OCI-LY1 (cell line): ENCODE measurements around the gene CACNB1.

Experiments
- H2AFZ ChIP-seq: fragments of 200-600 bp; sonication (generic), shearing (Covaris generic); 2 replicates; pipeline ENCODE4 v1.6.0; 2014; ENCODE audit warnings: antibody characterized with exemption, mild to moderate bottlenecking, low read length
- H3F3A ChIP-seq: fragments of 200-600 bp; sonication (generic), shearing (Covaris generic); 2 replicates; pipeline ENCODE4 v1.6.0; 2014; ENCODE audit warnings: mild to moderate bottlenecking, antibody characterized with exemption, low read length, moderate library complexity; ENCODE audit not compliant: insufficient read depth
- H3K27ac ChIP-seq: fragments of 200-600 bp; sonication (generic); 2 replicates; pipeline ENCODE4 v1.5.1; 2014; ENCODE audit warnings: low read length, mixed run types, mild to moderate bottlenecking, low read depth; ENCODE audit not compliant: poor library complexity, severe bottlenecking
- H3K27me3 ChIP-seq: fragments of 200-600 bp; sonication (generic); 2 replicates; pipeline ENCODE4 v1.6.0; 2014; ENCODE audit warnings: antibody characterized with exemption, mild to moderate bottlenecking, low read length, moderate library complexity; ENCODE audit not compliant: insufficient read depth
- H3K36me3 ChIP-seq: fragments of 200-600 bp; sonication (generic); 2 replicates; pipeline ENCODE4 v1.6.1; 2014; ENCODE audit warnings: mild to moderate bottlenecking, antibody characterized with exemption, low read length, moderate library complexity, mixed read lengths; ENCODE audit not compliant: insufficient read depth
- H3K4me1 ChIP-seq: fragments of 200-600 bp; sonication (generic); 2 replicates; pipeline ENCODE4 v1.5.1; 2014; ENCODE audit warnings: mild to moderate bottlenecking, low read length, moderate library complexity; ENCODE audit not compliant: insufficient read depth, severe bottlenecking
- H3K4me2 ChIP-seq: fragments of 200-600 bp; sonication (generic), shearing (Covaris generic); 2 replicates; pipeline ENCODE4 v1.6.1; 2014; ENCODE audit warnings: low read length
- H3K4me3 ChIP-seq: fragments of 200-600 bp; sonication (generic); 2 replicates; pipeline ENCODE4 v1.5.1; 2014; ENCODE audit warnings: low read length, low read depth, mild to moderate bottlenecking, mixed read lengths; ENCODE audit not compliant: poor library complexity, severe bottlenecking
- H3K79me2 ChIP-seq: fragments of 200-600 bp; shearing (Covaris generic); 2 replicates; pipeline ENCODE4 v1.6.1; 2016; ENCODE audit warnings: mixed run types, low read length, mixed read lengths; ENCODE audit not compliant: insufficient read depth
- H3K9ac ChIP-seq: fragments of 200-600 bp; sonication (generic), shearing (Covaris generic); 2 replicates; pipeline ENCODE4 v1.6.1; 2014; ENCODE audit warnings: mild to moderate bottlenecking, low read length, mixed read lengths
- H3K9me2 ChIP-seq: fragments of 200-600 bp; sonication (generic), shearing (Covaris generic); 2 replicates; pipeline ENCODE4 v1.6.1; 2014; ENCODE audit warnings: low read depth, mild to moderate bottlenecking, low read length, mixed read lengths
- H3K9me3 ChIP-seq: fragments of 200-600 bp; shearing (Covaris generic); 2 replicates; pipeline ENCODE4 v1.6.1; 2014; ENCODE audit warnings: low read length, mixed read lengths
- H4K20me1 ChIP-seq: fragments of 200-600 bp; sonication (generic), shearing (Covaris generic); 2 replicates; pipeline ENCODE4 v1.6.0; 2016; ENCODE audit warnings: mild to moderate bottlenecking, low read length; ENCODE audit not compliant: insufficient read depth
- EZH2 ChIP-seq: fragments of 200-600 bp; sonication (generic), shearing (Covaris generic); IDR thresholded peaks from 2 replicates; pipeline ENCODE4 v1.8.0; 2017; ENCODE audit warnings: borderline replicate concordance, mixed run types, mild to moderate bottlenecking, antibody characterized with exemption, low read length, moderate library complexity, mixed read lengths
- TF ChIP-seq, protein P1 (sequence below): fragments of 200-600 bp; sonication (generic), shearing (Covaris generic); IDR thresholded peaks from 2 replicates; pipeline ENCODE4 v1.5.1; 2017; ENCODE audit warnings: mild to moderate bottlenecking, antibody characterized with exemption, low read length, moderate library complexity, mixed read lengths

CACNB1 gene

GRCh38 chr17:39173080-39173479 lies 24.4 kb downstream of the CACNB1 start:
- Histone ChIP-seq H3K4me1 (peaks cover 11% of the 10 kb centered on the region), H3K9ac (no peak overlapping the region), H3K27ac (no peak overlapping the region), H3K36me3 (peaks cover 26% of the 10 kb centered on the region), H2AFZ (no peak overlapping the region), H3K27me3 (no peaks in the 10 kb centered on the region), H3K79me2 (no peaks in the 10 kb centered on the region), H3K4me2 (no peak overlapping the region), H4K20me1 (no peaks in the 10 kb centered on the region), H3K9me2 (no peaks in the 10 kb centered on the region), H3F3A (no peaks in the 10 kb centered on the region), H3K4me3 (no peak overlapping the region), H3K9me3 (no peaks in the 10 kb centered on the region)
- TF ChIP-seq EZH2: no peak
- TF ChIP-seq, protein P1, sequence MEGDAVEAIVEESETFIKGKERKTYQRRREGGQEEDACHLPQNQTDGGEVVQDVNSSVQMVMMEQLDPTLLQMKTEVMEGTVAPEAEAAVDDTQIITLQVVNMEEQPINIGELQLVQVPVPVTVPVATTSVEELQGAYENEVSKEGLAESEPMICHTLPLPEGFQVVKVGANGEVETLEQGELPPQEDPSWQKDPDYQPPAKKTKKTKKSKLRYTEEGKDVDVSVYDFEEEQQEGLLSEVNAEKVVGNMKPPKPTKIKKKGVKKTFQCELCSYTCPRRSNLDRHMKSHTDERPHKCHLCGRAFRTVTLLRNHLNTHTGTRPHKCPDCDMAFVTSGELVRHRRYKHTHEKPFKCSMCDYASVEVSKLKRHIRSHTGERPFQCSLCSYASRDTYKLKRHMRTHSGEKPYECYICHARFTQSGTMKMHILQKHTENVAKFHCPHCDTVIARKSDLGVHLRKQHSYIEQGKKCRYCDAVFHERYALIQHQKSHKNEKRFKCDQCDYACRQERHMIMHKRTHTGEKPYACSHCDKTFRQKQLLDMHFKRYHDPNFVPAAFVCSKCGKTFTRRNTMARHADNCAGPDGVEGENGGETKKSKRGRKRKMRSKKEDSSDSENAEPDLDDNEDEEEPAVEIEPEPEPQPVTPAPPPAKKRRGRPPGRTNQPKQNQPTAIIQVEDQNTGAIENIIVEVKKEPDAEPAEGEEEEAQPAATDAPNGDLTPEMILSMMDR: no peak

GRCh38 chr17:39171933-39172332 lies 25.5 kb downstream of the CACNB1 start:
- H3K9me3 ChIP-seq: no peaks in the 10 kb centered on the region
- no peak overlapping the region for H3K4me3 ChIP-seq
- no peak overlapping the region for H3K4me2 ChIP-seq
- H3K4me1 ChIP-seq: peaks cover 11% of the 10 kb centered on the region
- H2AFZ ChIP-seq: no peak overlapping the region
- H3K9ac ChIP-seq: no peak overlapping the region
- H3K9me2 ChIP-seq: no peaks in the 10 kb centered on the region
- no peaks in the 10 kb centered on the region for H3K79me2 ChIP-seq
- peaks cover 15% of the 10 kb centered on the region for H3K36me3 ChIP-seq
- no peaks in the 10 kb centered on the region for H4K20me1 ChIP-seq
- no peak for TF ChIP-seq EZH2
- TF ChIP-seq, protein P1: no peak
- no peak overlapping the region for H3K27ac ChIP-seq
- H3F3A ChIP-seq: no peaks in the 10 kb centered on the region
- H3K27me3 ChIP-seq: no peaks in the 10 kb centered on the region

DNA sequence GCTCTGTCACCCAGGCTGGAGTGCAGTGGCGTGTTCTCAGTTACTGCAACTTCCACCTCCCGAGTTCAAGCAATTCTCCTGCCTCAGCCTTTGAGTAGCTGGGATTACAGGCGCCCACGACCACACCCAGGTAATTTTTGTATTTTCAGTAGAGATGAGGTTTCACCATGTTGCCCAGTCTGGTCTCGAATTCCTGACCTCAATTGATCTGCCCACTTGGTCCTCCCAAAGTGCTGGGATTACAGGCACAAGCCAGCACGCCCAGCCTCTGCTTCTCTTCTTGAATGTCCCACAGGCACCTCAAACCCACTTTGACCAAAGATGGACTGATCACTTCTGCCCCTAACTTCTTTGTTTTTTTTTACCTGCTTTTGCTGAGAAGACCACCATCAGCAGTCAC lies 26.9 kb downstream of the CACNB1 start:
- no peak overlapping the region for H2AFZ ChIP-seq
- H3K36me3 ChIP-seq: peaks cover 5% of the 10 kb centered on the region; the same call in 1 of the 2 replicates
- H3K4me3 ChIP-seq: no peak overlapping the region
- no peaks in the 10 kb centered on the region for H3K79me2 ChIP-seq
- H3K27ac ChIP-seq: no peak overlapping the region
- H4K20me1 ChIP-seq: no peaks in the 10 kb centered on the region
- no peaks in the 10 kb centered on the region for H3F3A ChIP-seq
- peaks cover 7% of the 10 kb centered on the region for H3K4me1 ChIP-seq
- H3K9ac ChIP-seq: no peak overlapping the region
- no peaks in the 10 kb centered on the region; the same call in 1 of the 2 replicates for H3K27me3 ChIP-seq
- no peaks in the 10 kb centered on the region for H3K9me3 ChIP-seq
- no peaks in the 10 kb centered on the region for H3K9me2 ChIP-seq
- TF ChIP-seq EZH2: no peak
- TF ChIP-seq, protein P1: no peak
- H3K4me2 ChIP-seq: no peak overlapping the region
